Keratinocyte (primary cell): ENCODE data around the gene PHF23. TPM values are rescaled to one million over a fixed set of nuclear protein-coding genes. Genes with fewer than 3 reads are reported as not detected.

Source experiments
- DNase-seq: peaks from one replicate; pipeline ENCODE4 v3.0.0-alpha.2; 2011; ENCODE audit warnings: low read depth, missing footprints, low spot score
- FAIRE-seq: peaks from 2 replicates; lab custom pipeline; 2011; peaks lifted over from hg19 to GRCh38; lab: Jason Lieb, UNC
- H2AFZ ChIP-seq: 2 replicates; pipeline ENCODE4 v1.6.0; 2012; ENCODE audit warnings: low read length, control low read depth, inconsistent platforms; ENCODE audit not compliant: control insufficient read depth
- H3K27ac ChIP-seq: 2 replicates; pipeline ENCODE4 v1.5.1; 2011; ENCODE audit warnings: low read length; ENCODE audit not compliant: control insufficient read depth, insufficient read depth
- H3K27me3 ChIP-seq: 3 replicates; pipeline ENCODE4 v1.6.0; 2011; ENCODE audit warnings: low read length; ENCODE audit not compliant: control insufficient read depth, insufficient read depth; ENCODE audit errors: extremely low read depth
- H3K36me3 ChIP-seq, 2 experiments: 2 replicates in 1 of 2; 3 replicates in 1 of 2; pipeline ENCODE4 v1.5.1; 2011; ENCODE audit warnings: low read length in 2 of 2, mild to moderate bottlenecking in 1 of 2; ENCODE audit not compliant: control insufficient read depth in 2 of 2, insufficient read depth in 2 of 2; ENCODE audit errors: extremely low read depth in 1 of 2
- H3K4me1 ChIP-seq: 3 replicates; pipeline ENCODE4 v1.5.1; 2011; ENCODE audit warnings: low read length; ENCODE audit not compliant: control insufficient read depth, insufficient read depth; ENCODE audit errors: extremely low read depth
- H3K4me2 ChIP-seq: 3 replicates; pipeline ENCODE4 v1.6.0; 2011; ENCODE audit warnings: low read depth, low read length; ENCODE audit not compliant: control insufficient read depth, insufficient read depth; ENCODE audit errors: extremely low read depth
- H3K4me3 ChIP-seq, 3 experiments: fragments of 200-600 bp in 1 of 3; sonication (generic) in 1 of 3; 2 replicates in 2 of 3; 3 replicates in 1 of 3; pipeline ENCODE4 v1.5.1; 2011 to 2016; ENCODE audit warnings: low read length in 3 of 3, mild to moderate bottlenecking in 3 of 3, control low read depth in 2 of 3, inconsistent platforms in 1 of 3, low read depth in 1 of 3, mixed read lengths in 1 of 3, mixed run types in 1 of 3, moderate library complexity in 1 of 3; ENCODE audit not compliant: control insufficient read depth in 2 of 3, insufficient read depth in 2 of 3; ENCODE audit errors: extremely low read depth in 1 of 3
- H3K79me2 ChIP-seq: 2 replicates; pipeline ENCODE4 v1.6.0; 2012; ENCODE audit warnings: low read length; ENCODE audit not compliant: control insufficient read depth, insufficient read depth
- H3K9ac ChIP-seq: 3 replicates; pipeline ENCODE4 v1.6.0; 2011; ENCODE audit warnings: low read length; ENCODE audit not compliant: control insufficient read depth, insufficient read depth; ENCODE audit errors: extremely low read depth
- H3K9me1 ChIP-seq: 3 replicates; pipeline ENCODE4 v1.6.0; 2011; ENCODE audit warnings: low read length; ENCODE audit not compliant: control insufficient read depth, insufficient read depth; ENCODE audit errors: extremely low read depth
- H3K9me3 ChIP-seq: 2 replicates; pipeline ENCODE4 v1.5.1; 2012; ENCODE audit warnings: low read depth, low read length; ENCODE audit not compliant: control insufficient read depth
- H4K20me1 ChIP-seq: 3 replicates; pipeline ENCODE4 v1.6.0; 2011; ENCODE audit warnings: low read length; ENCODE audit not compliant: control insufficient read depth, insufficient read depth; ENCODE audit errors: extremely low read depth
- EZH2 ChIP-seq: IDR thresholded peaks from one replicate; pipeline ENCODE4 v1.6.1; 2012; ENCODE audit warnings: inconsistent platforms, mild to moderate bottlenecking, low read length, moderate library complexity
- dilution Hi-C: fragments of 300-500 bp; cut with MboI; formaldehyde crosslinking; loops from one replicate; pipeline ENCODE4 v1.7.0; 2020; ENCODE audit warnings: low sequenced_read_pairs; ENCODE audit not compliant: extremely low pct_ligation_motif_present
- polyA plus RNA-seq, 5 experiments: library from polyadenylated mRNA; depleted of rRNA in 3 of 5; stranded (reverse) in 3 of 5; stranded (forward) in 1 of 5; unstranded in 1 of 5; fragments of >200 nt; gene quantifications; 1 replicate in 1 of 5; 2 replicates in 3 of 5; 3 replicates in 1 of 5; pipeline versions ENCODE4 v1.2.1 to v1.2.3, GENCODE V29; 2011 to 2012; ENCODE audit warnings: missing spikeins in 2 of 5, low read depth in 1 of 5, low replicate concordance in 1 of 5
- TF ChIP-seq, protein P1 (sequence below), 3 experiments: IDR thresholded peaks in 1 of 3; conservative IDR thresholded peaks in 1 of 3; optimal IDR thresholded peaks in 1 of 3; 2 replicates in 2 of 3; 3 replicates in 1 of 3; pipeline versions ENCODE3 to v1.5.1; 2011; ENCODE audit warnings: low read length in 3 of 3, mild to moderate bottlenecking in 3 of 3, moderate library complexity in 2 of 3, control low read depth in 1 of 3, inconsistent platforms in 1 of 3; ENCODE audit not compliant: insufficient read depth in 2 of 3; ENCODE audit errors: extremely low read depth in 1 of 3

Gene PHF23
- polyA plus RNA-seq, 1 donor (not counting 4 experiments of a cell fraction or from before 2014, with no cell fraction given): 52.8 TPM

- no peaks in the 10 kb centered on the region for H3K9me1 ChIP-seq
- peaks cover 34% of the 10 kb centered on the region for H3K4me1 ChIP-seq
- FAIRE-seq: no peak
- H3K9me3 ChIP-seq: no peaks in the 10 kb centered on the region
- H3K36me3 ChIP-seq: peaks cover 4 to 31% of the 10 kb centered on the region in 2 experiments
- dilution Hi-C loops: no loop called here
- H3K9ac ChIP-seq: peak overlapping the region; percentile 74
- H3K27ac ChIP-seq: peak overlapping the region; percentile 40
- peak overlapping the region; percentile 92 for H3K4me2 ChIP-seq
- H2AFZ ChIP-seq: peak overlapping the region; percentile 79
- no peak for DNase-seq
- no peaks in the 10 kb centered on the region for H4K20me1 ChIP-seq
- peak overlapping the region; percentile 41 to 42 (median 41) for H3K4me3 ChIP-seq
- no peaks in the 10 kb centered on the region for H3K79me2 ChIP-seq
- H3K27me3 ChIP-seq: no peaks in the 10 kb centered on the region
- TF ChIP-seq, protein P1, sequence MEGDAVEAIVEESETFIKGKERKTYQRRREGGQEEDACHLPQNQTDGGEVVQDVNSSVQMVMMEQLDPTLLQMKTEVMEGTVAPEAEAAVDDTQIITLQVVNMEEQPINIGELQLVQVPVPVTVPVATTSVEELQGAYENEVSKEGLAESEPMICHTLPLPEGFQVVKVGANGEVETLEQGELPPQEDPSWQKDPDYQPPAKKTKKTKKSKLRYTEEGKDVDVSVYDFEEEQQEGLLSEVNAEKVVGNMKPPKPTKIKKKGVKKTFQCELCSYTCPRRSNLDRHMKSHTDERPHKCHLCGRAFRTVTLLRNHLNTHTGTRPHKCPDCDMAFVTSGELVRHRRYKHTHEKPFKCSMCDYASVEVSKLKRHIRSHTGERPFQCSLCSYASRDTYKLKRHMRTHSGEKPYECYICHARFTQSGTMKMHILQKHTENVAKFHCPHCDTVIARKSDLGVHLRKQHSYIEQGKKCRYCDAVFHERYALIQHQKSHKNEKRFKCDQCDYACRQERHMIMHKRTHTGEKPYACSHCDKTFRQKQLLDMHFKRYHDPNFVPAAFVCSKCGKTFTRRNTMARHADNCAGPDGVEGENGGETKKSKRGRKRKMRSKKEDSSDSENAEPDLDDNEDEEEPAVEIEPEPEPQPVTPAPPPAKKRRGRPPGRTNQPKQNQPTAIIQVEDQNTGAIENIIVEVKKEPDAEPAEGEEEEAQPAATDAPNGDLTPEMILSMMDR (optimal IDR thresholded peaks at IDR 0.05 in 1 of 3, IDR thresholded peaks at IDR 0.05 in 1 of 3, conservative IDR thresholded peaks at IDR 0.05 in 1 of 3; ENCODE audit: extremely low read depth in 1 of 3, insufficient read depth in 2 of 3, low read length in 3 of 3): no peak
- TF ChIP-seq EZH2: no peak
Measured at GRCh38 chr17:7260651-7261378, 21.6 kb upstream of the PHF23 start.

DNA sequence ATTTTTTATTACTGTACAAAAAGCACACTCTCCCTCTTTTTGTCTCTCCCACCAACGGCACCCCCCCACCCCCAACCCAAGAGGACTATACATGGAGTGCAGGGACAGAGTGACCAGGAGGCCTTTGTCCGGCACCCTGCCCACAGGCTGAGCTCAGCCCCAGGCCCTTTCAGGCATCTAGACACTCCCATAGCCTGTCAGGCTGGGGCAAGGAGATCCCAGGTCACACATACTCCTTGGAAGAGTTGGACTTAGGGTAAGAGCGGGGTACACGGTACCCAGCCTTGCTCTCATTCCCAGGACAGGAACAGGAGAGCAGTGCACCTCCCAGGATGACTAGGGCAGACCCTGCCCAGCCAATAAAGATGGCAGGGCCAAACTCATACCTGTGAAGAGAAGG lies 20.9 kb upstream of the PHF23 start:
- Histone ChIP-seq H2AFZ (no peak overlapping the region), H3K4me3 (peak overlapping the region in 1 of 3 experiments; percentile 41), H4K20me1 (no peaks in the 10 kb centered on the region), H3K4me2 (peak overlapping the region; percentile 92), H3K9me3 (no peaks in the 10 kb centered on the region), H3K4me1 (peaks cover 34% of the 10 kb centered on the region), H3K79me2 (no peaks in the 10 kb centered on the region), H3K27me3 (no peaks in the 10 kb centered on the region), H3K9me1 (no peaks in the 10 kb centered on the region), H3K27ac (peak overlapping the region; percentile 36), H3K36me3 (peaks cover 4 to 31% of the 10 kb centered on the region in 2 experiments), H3K9ac (peak overlapping the region; percentile 74)
- dilution Hi-C loops: no loop called here
- TF ChIP-seq, protein P1 (optimal IDR thresholded peaks at IDR 0.05 in 1 of 3, IDR thresholded peaks at IDR 0.05 in 1 of 3, conservative IDR thresholded peaks at IDR 0.05 in 1 of 3; ENCODE audit: extremely low read depth in 1 of 3, insufficient read depth in 2 of 3, low read length in 3 of 3): no peak
- no peak for TF ChIP-seq EZH2
- FAIRE-seq (no peak), DNase-seq (no peak)
